Suprapubic skin (tissue), 3 donors: Measurements from ENCODE around the gene PDE3A.

Experiments used
- POLR2A ChIP-seq, 2 donors: fragments of 450-650 bp; IDR thresholded peaks; one replicate each; pipeline ENCODE4 v1.6.1; 2017; ENCODE audit warnings: antibody characterized with exemption in 2 of 2, mild to moderate bottlenecking in 2 of 2, moderate library complexity in 2 of 2
- TF ChIP-seq, protein P1 (sequence below), 2 donors: fragments of 200-600 bp in 1 of 2; fragments of 450-650 bp in 1 of 2; sonication (generic) in 1 of 2; IDR thresholded peaks; one replicate each; pipeline ENCODE4 v1.5.1; 2016 to 2019; ENCODE audit warnings: antibody characterized with exemption in 2 of 2, mild to moderate bottlenecking in 1 of 2, moderate library complexity in 1 of 2

DNA sequence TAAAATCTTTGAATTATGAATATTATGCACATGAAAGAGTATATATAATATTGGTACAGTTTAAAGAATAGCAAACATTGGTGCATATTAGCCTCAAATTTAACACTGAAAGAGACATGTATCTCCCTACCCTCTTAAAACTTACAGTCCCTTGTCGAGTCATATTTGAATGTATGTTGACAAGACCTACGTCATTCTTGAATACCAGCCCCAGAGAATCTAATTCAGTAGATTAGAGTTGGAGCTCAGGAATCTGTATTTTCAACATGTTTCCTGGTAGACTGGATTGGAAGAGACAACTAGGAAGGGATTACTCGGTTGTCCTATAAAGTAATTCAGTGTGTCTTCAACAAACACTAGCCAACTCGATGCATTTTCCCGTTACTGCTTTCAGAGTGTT, 104.8 kb downstream of the PDE3A start:
- TF ChIP-seq, protein P1, sequence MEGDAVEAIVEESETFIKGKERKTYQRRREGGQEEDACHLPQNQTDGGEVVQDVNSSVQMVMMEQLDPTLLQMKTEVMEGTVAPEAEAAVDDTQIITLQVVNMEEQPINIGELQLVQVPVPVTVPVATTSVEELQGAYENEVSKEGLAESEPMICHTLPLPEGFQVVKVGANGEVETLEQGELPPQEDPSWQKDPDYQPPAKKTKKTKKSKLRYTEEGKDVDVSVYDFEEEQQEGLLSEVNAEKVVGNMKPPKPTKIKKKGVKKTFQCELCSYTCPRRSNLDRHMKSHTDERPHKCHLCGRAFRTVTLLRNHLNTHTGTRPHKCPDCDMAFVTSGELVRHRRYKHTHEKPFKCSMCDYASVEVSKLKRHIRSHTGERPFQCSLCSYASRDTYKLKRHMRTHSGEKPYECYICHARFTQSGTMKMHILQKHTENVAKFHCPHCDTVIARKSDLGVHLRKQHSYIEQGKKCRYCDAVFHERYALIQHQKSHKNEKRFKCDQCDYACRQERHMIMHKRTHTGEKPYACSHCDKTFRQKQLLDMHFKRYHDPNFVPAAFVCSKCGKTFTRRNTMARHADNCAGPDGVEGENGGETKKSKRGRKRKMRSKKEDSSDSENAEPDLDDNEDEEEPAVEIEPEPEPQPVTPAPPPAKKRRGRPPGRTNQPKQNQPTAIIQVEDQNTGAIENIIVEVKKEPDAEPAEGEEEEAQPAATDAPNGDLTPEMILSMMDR (IDR thresholded peaks at IDR 0.05) = no peak
- no peak for TF ChIP-seq POLR2A (IDR thresholded peaks at IDR 0.05)
